H9 (cell line): ENCODE data around the gene GRID1. TPM values are rescaled to one million over a fixed set of nuclear protein-coding genes. Genes with fewer than 3 reads are reported as not detected.

Experiments used
- DNase-seq: peaks from one replicate; pipeline ENCODE4 v3.0.0-alpha.2; 2017
- H2AFZ ChIP-seq: one replicate; pipeline ENCODE4 v1.6.1; 2013; ENCODE audit warnings: mild to moderate bottlenecking, low read length, control low read depth, moderate library complexity
- H2AK5ac ChIP-seq: 2 replicates; pipeline ENCODE4 v1.6.1; 2013; ENCODE audit warnings: low read length, control low read depth, mixed read lengths; ENCODE audit not compliant: insufficient read length
- H2BK120ac ChIP-seq: one replicate; pipeline ENCODE4 v1.6.1; 2013; ENCODE audit warnings: low read depth, mild to moderate bottlenecking, low read length, control low read depth, inconsistent platforms; ENCODE audit not compliant: poor library complexity, severe bottlenecking
- H2BK12ac ChIP-seq: 2 replicates; pipeline ENCODE4 v1.6.1; 2013; ENCODE audit warnings: low read length, control low read depth, mixed read lengths, low read depth; ENCODE audit not compliant: insufficient read length
- H2BK15ac ChIP-seq: 2 replicates; pipeline ENCODE4 v1.6.1; 2013; ENCODE audit warnings: low read depth, low read length, control low read depth
- H2BK20ac ChIP-seq: one replicate; pipeline ENCODE4 v1.6.1; 2013; ENCODE audit warnings: low read depth, mild to moderate bottlenecking, low read length, control low read depth, inconsistent platforms; ENCODE audit not compliant: poor library complexity, severe bottlenecking
- H2BK5ac ChIP-seq: 2 replicates; pipeline ENCODE4 v1.6.1; 2013; ENCODE audit warnings: low read length, control low read depth, mixed read lengths; ENCODE audit not compliant: insufficient read length
- H3K14ac ChIP-seq: 2 replicates; pipeline ENCODE4 v1.6.1; 2013; ENCODE audit warnings: low read length, control low read depth; ENCODE audit not compliant: insufficient read depth
- H3K18ac ChIP-seq: 2 replicates; pipeline ENCODE4 v1.6.1; 2013; ENCODE audit warnings: low read depth, mild to moderate bottlenecking, mixed read lengths, low read length, control low read depth; ENCODE audit not compliant: insufficient read length
- H3K23ac ChIP-seq: 2 replicates; pipeline ENCODE4 v1.6.1; 2013; ENCODE audit warnings: low read length, control low read depth, mixed read lengths, low read depth; ENCODE audit not compliant: insufficient read length
- H3K23me2 ChIP-seq: 2 replicates; pipeline ENCODE4 v1.6.1; 2013; ENCODE audit warnings: low read depth, mild to moderate bottlenecking, mixed read lengths, low read length, control low read depth; ENCODE audit not compliant: insufficient read length, poor library complexity, severe bottlenecking
- H3K27ac ChIP-seq: 2 replicates; pipeline ENCODE4 v1.5.1; 2013; ENCODE audit warnings: low read length, control low read depth, mixed read lengths, low read depth; ENCODE audit not compliant: insufficient read length
- H3K27me3 ChIP-seq: 2 replicates; pipeline ENCODE4 v1.6.1; 2013; ENCODE audit warnings: low read length, control low read depth, inconsistent platforms; ENCODE audit not compliant: insufficient read depth
- H3K4ac ChIP-seq: 2 replicates; pipeline ENCODE4 v1.6.1; 2013; ENCODE audit warnings: low read depth, mild to moderate bottlenecking, control low read depth, inconsistent platforms, low read length, moderate library complexity
- H3K4me1 ChIP-seq: 2 replicates; pipeline ENCODE4 v1.6.1; 2013; ENCODE audit warnings: low read length, control low read depth, inconsistent platforms; ENCODE audit not compliant: insufficient read depth
- H3K4me2 ChIP-seq: 2 replicates; pipeline ENCODE4 v1.6.1; 2013; ENCODE audit warnings: low read length, control low read depth, mixed read lengths; ENCODE audit not compliant: insufficient read length, insufficient read depth
- H3K56ac ChIP-seq: 2 replicates; pipeline ENCODE4 v1.6.1; 2013; ENCODE audit warnings: low read depth, mild to moderate bottlenecking, mixed read lengths, low read length, control low read depth; ENCODE audit not compliant: insufficient read length
- H3K79me1 ChIP-seq: 2 replicates; pipeline ENCODE4 v1.6.1; 2013; ENCODE audit warnings: low read depth, mild to moderate bottlenecking, moderate library complexity, low read length, control low read depth, inconsistent platforms; ENCODE audit not compliant: insufficient read depth, poor library complexity, severe bottlenecking
- H3K79me2 ChIP-seq: 2 replicates; pipeline ENCODE4 v1.6.1; 2013; ENCODE audit warnings: low read length, control low read depth, inconsistent platforms; ENCODE audit not compliant: insufficient read depth
- H3K9ac ChIP-seq: 2 replicates; pipeline ENCODE4 v1.6.1; 2013; ENCODE audit warnings: low read length, control low read depth, mixed read lengths; ENCODE audit not compliant: insufficient read length; ENCODE audit errors: extremely low read depth
- H3K9me3 ChIP-seq: one replicate; pipeline ENCODE4 v1.6.1; 2013; ENCODE audit warnings: low read depth, low read length, inconsistent platforms; ENCODE audit not compliant: control insufficient read depth
- H3T11ph ChIP-seq: one replicate; pipeline ENCODE4 v1.6.1; 2013; ENCODE audit warnings: mild to moderate bottlenecking, low read length, control low read depth, inconsistent platforms
- H4K20me1 ChIP-seq: one replicate; pipeline ENCODE4 v1.6.1; 2013; ENCODE audit not compliant: control insufficient read depth, insufficient read length, insufficient read depth
- H4K5ac ChIP-seq: 2 replicates; pipeline ENCODE4 v1.6.1; 2013; ENCODE audit warnings: low read depth, mild to moderate bottlenecking, mixed read lengths, low read length, control low read depth; ENCODE audit not compliant: insufficient read length
- H4K8ac ChIP-seq: replicated peaks from 2 replicates; pipeline ENCODE4 v1.6.1; 2013; ENCODE audit warnings: low read length, control low read depth, mixed read lengths, low read depth; ENCODE audit not compliant: insufficient read length
- H4K91ac ChIP-seq: 2 replicates; pipeline ENCODE4 v1.6.1; 2013; ENCODE audit warnings: low read depth, mild to moderate bottlenecking, moderate library complexity, mixed read lengths, low read length, control low read depth; ENCODE audit not compliant: insufficient read length
- H3K27ac Mint-ChIP-seq, 3 experiments: 2 replicates in 2 of 3; 3 replicates in 1 of 3; pipeline ENCODE4 v1.8.0; 2020 to 2021; ENCODE audit warnings: mixed read lengths in 3 of 3, mild to moderate bottlenecking in 1 of 3, moderate library complexity in 1 of 3
- H3K27me3 Mint-ChIP-seq: 2 replicates; pipeline ENCODE4 v1.8.0; 2021; ENCODE audit warnings: low read depth, mild to moderate bottlenecking, moderate library complexity, mixed read lengths
- H3K36me3 Mint-ChIP-seq, 3 experiments: 2 replicates in 2 of 3; 3 replicates in 1 of 3; pipeline ENCODE4 v1.8.0; 2020 to 2021; ENCODE audit warnings: low read depth in 3 of 3, mixed read lengths in 3 of 3; ENCODE audit not compliant: insufficient read depth in 1 of 3
- H3K4me1 Mint-ChIP-seq, 2 experiments: 2 replicates each; pipeline ENCODE4 v1.8.0; 2020; ENCODE audit warnings: mixed read lengths in 2 of 2
- H3K4me3 Mint-ChIP-seq, 2 experiments: 2 replicates in 1 of 2; 3 replicates in 1 of 2; pipeline ENCODE4 v1.8.0; 2020 to 2021; ENCODE audit warnings: mild to moderate bottlenecking in 2 of 2, mixed read lengths in 2 of 2, moderate library complexity in 1 of 2
- H3K9me3 Mint-ChIP-seq, 2 experiments: 2 replicates in 1 of 2; 3 replicates in 1 of 2; pipeline ENCODE4 v1.8.0; 2020; ENCODE audit warnings: mild to moderate bottlenecking in 2 of 2, mixed read lengths in 2 of 2, moderate library complexity in 1 of 2
- WGBS: extraction: QIAGEN DNeasy Blood & Tissue Kit; methylation state at CpG from one replicate; pipeline ENCODE4 v1.1.7; 2013; ENCODE audit warnings: missing lambda C conversion rate, low lambda C conversion rate, mixed read lengths; ENCODE audit not compliant: insufficient read length; ENCODE audit errors: extremely low coverage; 5-methylcytosine and 5-hydroxymethylcytosine counted together
- total RNA-seq: library from RNA; stranded (reverse); gene quantifications from 2 replicates; pipeline ENCODE4 v1.2.1, GENCODE V29; 2021
- TF ChIP-seq, protein P1 (sequence below): fragments of 200-600 bp; sonication (generic); conservative IDR thresholded peaks from 3 replicates; pipeline ENCODE4 v1.8.0; 2021; ENCODE audit warnings: antibody characterized with exemption, mild to moderate bottlenecking

GRID1 gene
- total RNA-seq, 1 experiment from 2014 or later, result 0.35 TPM

DNA sequence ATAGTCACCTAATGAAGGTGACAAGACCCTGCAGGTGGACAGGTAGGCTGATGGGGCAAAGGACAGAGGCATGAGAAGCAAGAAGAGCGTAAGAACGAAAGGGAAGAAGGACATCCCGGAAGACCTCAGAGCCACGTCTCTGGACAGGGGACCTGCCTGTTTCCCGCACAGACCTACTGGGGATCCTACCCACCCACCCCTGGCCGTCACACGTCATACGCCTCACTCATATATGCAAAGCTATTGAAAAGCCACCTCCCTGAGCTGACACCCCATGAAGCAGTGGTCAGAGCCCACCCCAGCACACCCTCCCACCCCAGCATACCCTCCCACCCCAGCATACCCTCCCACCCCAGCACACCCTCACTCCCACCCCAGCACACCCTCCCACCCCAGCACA lies 140.6 kb downstream of the GRID1 start:
- Histone ChIP-seq H3K27me3 (no peaks in the 10 kb centered on the region), H2BK120ac (no peak overlapping the region), H4K91ac (no peak overlapping the region), H3K27ac (no peak overlapping the region), H2AFZ (no peak overlapping the region), H3K23me2 (no peaks in the 10 kb centered on the region), H2BK15ac (no peak overlapping the region), H4K5ac (no peak overlapping the region), H3K4ac (no peak overlapping the region), H3K4me1 (no peaks in the 10 kb centered on the region), H2BK20ac (no peak overlapping the region), H4K20me1 (no peaks in the 10 kb centered on the region), H3K14ac (no peak overlapping the region), H2AK5ac (no peak overlapping the region), H2BK12ac (no peak overlapping the region), H2BK5ac (no peak overlapping the region), H3T11ph (no peak overlapping the region), H3K23ac (no peak overlapping the region), H3K18ac (no peak overlapping the region), H3K79me1 (no peaks in the 10 kb centered on the region), H3K9me3 (no peaks in the 10 kb centered on the region), H3K56ac (no peak overlapping the region), H4K8ac (no peak overlapping the region), H3K79me2 (no peaks in the 10 kb centered on the region), H3K9ac (no peak overlapping the region), H3K4me2 (no peak overlapping the region)
- Mint-ChIP-seq H3K36me3 (no peaks in the 10 kb centered on the region; a peak in 1 of 7 replicates), H3K4me1 (peaks cover 19 to 20% of the 10 kb centered on the region in 2 experiments), H3K4me3 (no peak overlapping the region), H3K27ac (no peak overlapping the region), H3K9me3 (no peaks in the 10 kb centered on the region), H3K27me3 (no peaks in the 10 kb centered on the region; the same call in none of the 2 replicates)
- no peak for DNase-seq
- WGBS, result no CpG with 5 or more reads among the region's 8 CpGs
- TF ChIP-seq, protein P1, sequence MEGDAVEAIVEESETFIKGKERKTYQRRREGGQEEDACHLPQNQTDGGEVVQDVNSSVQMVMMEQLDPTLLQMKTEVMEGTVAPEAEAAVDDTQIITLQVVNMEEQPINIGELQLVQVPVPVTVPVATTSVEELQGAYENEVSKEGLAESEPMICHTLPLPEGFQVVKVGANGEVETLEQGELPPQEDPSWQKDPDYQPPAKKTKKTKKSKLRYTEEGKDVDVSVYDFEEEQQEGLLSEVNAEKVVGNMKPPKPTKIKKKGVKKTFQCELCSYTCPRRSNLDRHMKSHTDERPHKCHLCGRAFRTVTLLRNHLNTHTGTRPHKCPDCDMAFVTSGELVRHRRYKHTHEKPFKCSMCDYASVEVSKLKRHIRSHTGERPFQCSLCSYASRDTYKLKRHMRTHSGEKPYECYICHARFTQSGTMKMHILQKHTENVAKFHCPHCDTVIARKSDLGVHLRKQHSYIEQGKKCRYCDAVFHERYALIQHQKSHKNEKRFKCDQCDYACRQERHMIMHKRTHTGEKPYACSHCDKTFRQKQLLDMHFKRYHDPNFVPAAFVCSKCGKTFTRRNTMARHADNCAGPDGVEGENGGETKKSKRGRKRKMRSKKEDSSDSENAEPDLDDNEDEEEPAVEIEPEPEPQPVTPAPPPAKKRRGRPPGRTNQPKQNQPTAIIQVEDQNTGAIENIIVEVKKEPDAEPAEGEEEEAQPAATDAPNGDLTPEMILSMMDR, result no peak
